Right kidney (tissue), 1 donor: ENCODE measurements around the gene TTC7B.
A peak's percentile ranks its signal among the peaks of the same experiment; 100 is the strongest.

ENCODE experiments used
- DNase-seq: peaks from one replicate; pipeline ENCODE4 v3.0.0-alpha.2; 2016

TTC7B gene

DNA sequence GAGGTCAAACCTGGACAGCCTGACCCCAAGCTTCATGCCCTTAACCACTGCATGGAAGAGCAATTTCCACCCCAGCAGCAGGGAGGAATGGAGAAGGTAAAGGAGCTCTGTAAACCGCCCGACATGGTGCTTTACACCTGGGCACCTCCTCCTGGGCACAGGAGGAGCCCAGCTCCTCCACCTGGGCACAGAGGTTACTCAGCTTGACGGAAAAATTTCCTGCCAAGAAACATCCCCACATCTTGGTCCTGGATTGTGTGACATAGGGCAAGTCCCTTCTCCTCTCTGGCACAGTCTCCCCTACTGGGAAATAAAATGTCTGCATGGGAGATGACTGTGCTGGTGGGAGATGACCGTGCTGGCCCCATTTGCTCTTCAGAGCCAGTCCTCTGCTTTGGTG, 40.8 kb downstream of the TTC7B start:
- no peak for DNase-seq

DNA sequence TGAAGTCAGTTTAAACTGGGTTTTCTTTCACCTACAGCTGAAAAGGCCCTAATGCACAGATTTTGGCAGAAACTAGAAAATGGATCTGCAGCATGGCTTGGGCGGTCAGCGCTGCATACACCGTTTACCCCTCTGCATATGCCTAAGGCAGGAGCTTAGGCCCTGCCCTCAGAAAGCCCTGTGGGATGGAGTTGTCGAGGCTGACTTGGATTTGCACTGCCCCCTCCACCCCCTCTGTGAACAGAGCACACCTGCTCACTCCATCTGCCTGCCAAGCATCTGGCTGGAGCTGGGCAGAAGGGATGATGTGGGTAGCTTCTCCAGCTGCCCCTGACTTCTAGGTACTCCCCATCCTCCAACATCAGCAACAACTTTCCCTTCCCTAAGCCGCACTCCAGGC, 41.9 kb downstream of the TTC7B start:
- no peak for DNase-seq

- no peak for DNase-seq
Measured at GRCh38 chr14:90773705-90774104, 42.5 kb downstream of the TTC7B start.

GRCh38 chr14:90773196-90773486, 43.1 kb downstream of the TTC7B start:
- no peak for DNase-seq

GRCh38 chr14:90767899-90768298, 48.3 kb downstream of the TTC7B start:
- DNase-seq = no peak

DNA sequence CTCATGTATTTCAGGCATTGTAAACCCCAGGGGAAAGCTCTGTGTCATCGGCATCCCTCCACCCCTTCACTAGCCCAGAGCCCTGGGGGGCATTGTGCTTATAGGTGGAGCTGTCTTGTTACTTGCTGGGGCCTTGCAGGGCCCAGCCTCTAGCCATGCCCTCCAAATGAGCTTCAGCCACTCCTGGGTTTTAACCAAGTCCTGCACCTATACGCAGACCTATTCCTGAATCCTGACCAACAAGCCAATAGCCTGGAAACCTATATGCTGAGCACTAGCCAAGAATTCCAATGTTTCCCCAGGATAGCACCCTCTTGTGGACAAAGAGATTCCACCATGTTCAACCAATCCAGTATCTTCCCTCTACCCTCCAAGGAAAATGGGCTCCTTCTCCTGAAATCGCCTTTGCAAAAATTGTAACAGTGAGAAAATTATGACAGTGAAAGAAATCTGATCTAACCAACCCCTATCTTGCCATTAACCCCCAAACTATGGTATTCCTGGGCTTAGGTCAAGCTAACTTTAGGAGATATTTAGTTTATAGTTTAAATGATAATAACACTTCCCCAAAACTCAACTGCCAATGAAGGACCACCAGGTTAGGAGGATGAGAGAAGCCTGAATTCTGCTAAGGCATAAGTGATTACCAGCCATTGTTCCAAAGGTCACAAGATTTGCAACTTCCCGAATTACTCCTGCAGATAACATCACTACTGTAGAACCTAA, 55.5 kb downstream of the TTC7B start:
- no peak for DNase-seq

DNA sequence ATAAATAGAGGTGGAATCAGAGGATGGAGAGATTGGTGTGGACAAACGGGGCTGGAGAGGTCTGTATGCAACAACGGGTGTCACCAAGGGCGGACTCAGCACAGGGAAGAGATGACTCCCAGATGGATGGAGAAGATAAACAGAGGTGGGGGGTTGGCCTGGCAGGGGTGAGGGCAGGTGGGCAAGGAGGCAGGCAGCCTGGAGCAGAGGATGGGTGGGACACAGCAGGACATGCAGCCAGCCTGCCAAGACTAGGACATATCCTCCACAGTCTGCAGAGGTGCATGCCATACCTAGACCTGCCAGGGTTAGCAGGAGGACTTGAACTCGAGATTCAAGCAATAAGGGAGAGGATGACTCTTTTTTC, 56.2 kb downstream of the TTC7B start:
- no peak for DNase-seq

GRCh38 chr14:90759370-90760077, 56.7 kb downstream of the TTC7B start:
- no peak for DNase-seq

DNA sequence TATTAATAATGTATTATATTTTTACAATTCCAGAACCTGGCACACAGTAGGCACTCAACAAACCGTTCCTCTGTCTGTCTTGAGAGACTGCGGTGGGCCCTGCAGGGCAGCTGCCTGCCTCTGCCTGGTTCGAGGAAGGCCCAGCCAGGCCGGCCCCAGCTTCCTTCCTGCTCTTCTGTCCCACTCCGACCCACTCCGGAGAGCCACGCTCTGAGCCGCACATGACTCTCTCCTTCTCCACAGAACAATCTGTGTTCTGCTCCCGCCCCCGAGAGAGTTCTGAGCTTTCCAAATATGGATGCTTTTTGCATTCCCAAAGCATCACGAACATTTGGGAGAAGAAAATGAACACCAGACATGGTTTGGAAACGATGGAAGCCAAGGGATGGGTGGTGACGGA, 57.3 kb downstream of the TTC7B start:
- DNase-seq = no peak

- DNase-seq = peak; percentile 78
Measured at GRCh38 chr14:90758028-90758889, 58.0 kb downstream of the TTC7B start.

- DNase-seq = no peak
Measured at GRCh38 chr14:90757452-90757851, 58.8 kb downstream of the TTC7B start.

- DNase-seq = no peak
Measured at GRCh38 chr14:90756755-90757345, 59.4 kb downstream of the TTC7B start.

- DNase-seq = no peak
Measured at GRCh38 chr14:90755661-90756304, 60.4 kb downstream of the TTC7B start.

- no peak for DNase-seq
Measured at GRCh38 chr14:90753456-90754005, 62.7 kb downstream of the TTC7B start.

- DNase-seq = no peak
Measured at GRCh38 chr14:90750701-90751100, 65.5 kb downstream of the TTC7B start.

GRCh38 chr14:90750191-90750590, 66.0 kb downstream of the TTC7B start:
- DNase-seq = no peak

DNA sequence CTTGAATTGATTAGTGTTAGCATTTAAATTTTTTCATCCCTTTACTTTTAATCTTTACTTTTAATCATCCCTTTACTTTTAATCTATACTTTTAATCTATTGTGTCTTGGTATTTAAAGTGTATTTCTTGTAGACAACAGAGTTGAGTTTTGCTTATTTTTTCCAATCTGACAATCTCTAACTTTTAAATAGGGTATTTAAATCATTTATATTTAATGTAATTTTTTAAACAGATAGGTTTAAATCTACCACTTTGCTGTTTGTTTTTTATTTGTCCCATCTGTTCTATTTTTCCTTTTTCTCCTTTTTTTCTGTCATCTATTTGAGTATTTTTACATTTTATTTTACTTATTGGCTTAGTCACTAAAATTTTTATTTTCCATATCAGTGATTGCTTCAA, 68.3 kb downstream of the TTC7B start:
- no peak for DNase-seq

- no peak for DNase-seq
Measured at GRCh38 chr14:90743826-90744225, 72.4 kb downstream of the TTC7B start.

GRCh38 chr14:90743425-90743824, 72.8 kb downstream of the TTC7B start:
- no peak for DNase-seq

DNA sequence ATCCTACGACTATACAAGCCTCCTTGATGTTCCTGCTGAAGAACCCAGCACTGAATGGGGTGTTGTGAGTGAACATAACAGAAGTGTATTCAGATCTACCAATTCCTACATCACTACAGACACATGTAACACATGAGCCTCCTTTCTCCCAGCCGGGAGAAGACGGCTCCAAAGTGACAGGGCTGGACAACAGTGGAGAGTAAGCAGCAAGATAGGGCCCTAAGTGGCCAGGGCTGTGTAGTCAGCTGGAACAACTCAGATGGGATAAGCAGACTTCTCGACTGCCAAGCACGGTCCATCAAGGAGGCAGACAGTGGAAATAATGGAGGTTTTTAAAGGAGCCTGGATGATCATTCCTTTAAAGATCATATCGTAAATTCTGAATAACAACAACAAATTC, 73.5 kb downstream of the TTC7B start:
- no peak for DNase-seq

GRCh38 chr14:90742252-90742651, 74.0 kb downstream of the TTC7B start:
- no peak for DNase-seq

DNA sequence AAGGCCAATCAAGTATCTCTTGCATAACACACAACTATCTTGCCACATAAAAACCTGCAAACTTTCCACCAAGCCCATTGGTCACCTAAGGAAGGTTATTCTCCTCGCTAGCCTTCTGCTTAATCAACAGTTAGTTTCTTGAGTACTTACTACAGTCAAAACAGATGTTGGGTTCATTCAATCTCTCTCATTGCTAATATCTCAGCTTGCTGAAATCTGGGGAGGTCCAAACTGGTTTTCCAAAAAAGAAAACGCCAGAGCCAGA, 74.6 kb downstream of the TTC7B start:
- DNase-seq = no peak
